SK-N-MC (cell line): Measurements from ENCODE around the gene METRNL.

Source experiments
- EZH2 ChIP-seq: fragments of 200-600 bp; sonication (generic); IDR thresholded peaks from one replicate; pipeline ENCODE4 v1.6.1; 2017; ENCODE audit warnings: antibody characterized with exemption
- FOXP2 ChIP-seq: optimal IDR thresholded peaks from 2 replicates; pipeline ENCODE3; 2011; ENCODE audit warnings: mild to moderate bottlenecking, moderate library complexity; ENCODE audit not compliant: insufficient read depth; ENCODE audit errors: extremely low read length, control extremely low read depth
- POLR2AphosphoS5 ChIP-seq: IDR thresholded peaks from 2 replicates; pipeline ENCODE4 v1.6.1; 2012; ENCODE audit warnings: mild to moderate bottlenecking, low read depth, low read length, borderline replicate concordance

GRCh38 chr17:83116311-83116771 is 36.9 kb downstream of the METRNL start:
- TF ChIP-seq EZH2 (no peak), POLR2AphosphoS5 (no peak), FOXP2 (no peak)
